Neural progenitor cell (in vitro differentiated cells): ENCODE measurements around the gene KDM2A. TPM values are rescaled to one million over a fixed set of nuclear protein-coding genes. Genes with fewer than 3 reads are reported as not detected.

Source experiments
- DNase-seq: peaks from one replicate; pipeline ENCODE4 v3.0.0-alpha.2; 2016; ENCODE audit warnings: low spot score
- H2AFZ ChIP-seq: fragments of 200-600 bp; sonication (generic); replicated peaks from 2 replicates; pipeline ENCODE4 v1.6.1; 2016; ENCODE audit warnings: antibody characterized with exemption
- H3F3A ChIP-seq: fragments of 200-600 bp; sonication (generic); 2 replicates; pipeline ENCODE4 v1.6.1; 2016; ENCODE audit warnings: antibody characterized with exemption, low read depth
- H3K27ac ChIP-seq: fragments of 200-600 bp; sonication (generic); 2 replicates; pipeline ENCODE4 v1.5.1; 2016; ENCODE audit warnings: mild to moderate bottlenecking
- H3K27me3 ChIP-seq: fragments of 200-600 bp; sonication (generic); 2 replicates; pipeline ENCODE4 v1.6.1; 2016; ENCODE audit warnings: mild to moderate bottlenecking, moderate library complexity
- H3K36me3 ChIP-seq: fragments of 200-600 bp; sonication (generic); 2 replicates; pipeline ENCODE4 v1.5.1; 2016
- H3K4me1 ChIP-seq: fragments of 200-600 bp; sonication (generic); 2 replicates; pipeline ENCODE4 v1.6.1; 2016; ENCODE audit warnings: mixed run types
- H3K4me2 ChIP-seq: fragments of 200-600 bp; sonication (generic); 2 replicates; pipeline ENCODE4 v1.6.1; 2016
- H3K4me3 ChIP-seq: fragments of 200-600 bp; sonication (generic); 2 replicates; pipeline ENCODE4 v1.5.1; 2016
- H3K79me2 ChIP-seq: fragments of 200-600 bp; sonication (generic); 2 replicates; pipeline ENCODE4 v1.6.1; 2016; ENCODE audit warnings: low read depth
- H3K9ac ChIP-seq: fragments of 200-600 bp; sonication (generic); 2 replicates; pipeline ENCODE4 v1.6.1; 2016
- H3K9me3 ChIP-seq: fragments of 200-600 bp; sonication (generic); 2 replicates; pipeline ENCODE4 v1.5.1; 2016; ENCODE audit warnings: low read depth
- H4K20me1 ChIP-seq: fragments of 200-600 bp; sonication (generic); 2 replicates; pipeline ENCODE4 v1.6.1; 2016; ENCODE audit warnings: low read depth
- H3K27ac Mint-ChIP-seq: 3 replicates; pipeline ENCODE4 v1.8.0; 2021; ENCODE audit warnings: mixed read lengths
- H3K27me3 Mint-ChIP-seq: 2 replicates; pipeline ENCODE4 v1.8.0; 2022; ENCODE audit warnings: low read depth, mild to moderate bottlenecking, inconsistent platforms, moderate library complexity, mixed read lengths; ENCODE audit not compliant: insufficient read depth
- H3K36me3 Mint-ChIP-seq: 3 replicates; pipeline ENCODE4 v1.8.0; 2021; ENCODE audit warnings: mixed read lengths
- H3K4me1 Mint-ChIP-seq: 3 replicates; pipeline ENCODE4 v1.8.0; 2021; ENCODE audit warnings: mixed read lengths
- H3K4me3 Mint-ChIP-seq: 3 replicates; pipeline ENCODE4 v1.8.0; 2021; ENCODE audit warnings: mild to moderate bottlenecking, moderate library complexity, mixed read lengths
- H3K9me3 Mint-ChIP-seq: 3 replicates; pipeline ENCODE4 v1.8.0; 2020; ENCODE audit warnings: mixed read lengths
- EZH2 ChIP-seq: fragments of 200-600 bp; sonication (generic); IDR thresholded peaks from 2 replicates; pipeline ENCODE4 v1.6.1; 2017; ENCODE audit warnings: antibody characterized with exemption, mild to moderate bottlenecking, moderate library complexity
- EZH2phosphoT487 ChIP-seq: fragments of 200-600 bp; sonication (generic); IDR thresholded peaks from 2 replicates; pipeline ENCODE4 v1.6.1; 2017; ENCODE audit warnings: antibody characterized with exemption
- total RNA-seq: library from RNA; depleted of rRNA; stranded (reverse); fragments of >200 nt; gene quantifications from 2 replicates; pipeline ENCODE4 v1.2.3, GENCODE V29; 2015; ENCODE audit warnings: low replicate concordance
- TF ChIP-seq, protein P1 (sequence below): fragments of 200-600 bp; sonication (generic); IDR thresholded peaks from 2 replicates; pipeline ENCODE4 v1.5.1; 2017; ENCODE audit warnings: antibody characterized with exemption, mild to moderate bottlenecking

Gene KDM2A
- total RNA-seq, 1 donor from 2014 or later: 49.5 TPM

DNA sequence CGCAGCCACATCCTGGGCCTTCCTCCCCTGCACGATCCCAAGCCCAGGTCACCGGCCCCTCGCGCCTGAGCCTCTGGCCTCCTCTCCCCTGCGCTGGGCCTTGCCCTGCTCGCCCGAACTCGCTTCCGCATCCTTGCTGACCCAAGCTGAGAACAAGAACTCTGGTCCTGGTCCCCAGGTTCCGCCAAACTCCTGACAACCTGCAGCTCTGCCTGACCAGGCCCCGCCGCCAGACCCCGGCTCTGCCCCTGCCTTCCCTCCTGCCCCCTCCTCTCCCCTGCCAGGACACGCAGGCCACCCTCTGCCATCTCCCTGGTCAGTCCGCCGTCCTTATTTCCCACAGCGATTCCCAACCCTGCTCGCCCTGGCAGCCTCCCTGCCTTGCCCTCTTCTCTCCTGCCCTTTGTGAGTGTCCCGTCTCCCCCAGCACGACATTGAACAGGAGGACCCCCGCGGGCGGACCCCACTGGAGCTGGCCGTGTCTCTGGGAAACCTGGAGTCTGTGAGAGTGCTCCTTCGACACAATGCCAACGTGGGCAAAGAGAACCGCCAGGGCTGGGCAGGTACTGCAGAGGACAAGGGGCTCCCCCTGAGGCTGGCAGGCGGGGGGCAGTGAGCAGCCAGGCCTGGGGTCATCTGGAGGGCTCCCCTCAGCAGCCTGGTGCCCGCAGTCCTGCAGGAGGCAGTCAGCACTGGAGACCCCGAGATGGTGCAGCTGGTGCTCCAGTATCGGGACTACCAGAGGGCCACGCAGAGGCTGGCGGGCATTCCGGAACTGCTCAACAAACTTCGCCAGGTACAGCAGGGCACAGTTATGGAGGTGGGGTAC is 170.8 kb downstream of the KDM2A start:
- Histone ChIP-seq H3K9me3 (no peaks in the 10 kb centered on the region), H3K27me3 (no peaks in the 10 kb centered on the region), H3K4me2 (peak overlapping the region; percentile 99), H3K9ac (peak overlapping the region; percentile 70), H2AFZ (peak overlapping the region; percentile 7), H3K79me2 (peaks cover 15% of the 10 kb centered on the region), H3K4me3 (peak overlapping the region; percentile 68), H3K4me1 (peaks cover 11% of the 10 kb centered on the region), H3F3A (peaks cover 21% of the 10 kb centered on the region), H3K36me3 (no peaks in the 10 kb centered on the region), H3K27ac (no peak overlapping the region), H4K20me1 (no peaks in the 10 kb centered on the region)
- Mint-ChIP-seq H3K4me1 (peaks cover 17% of the 10 kb centered on the region), H3K36me3 (peaks cover 20% of the 10 kb centered on the region), H3K27ac (peak overlapping the region; percentile 83), H3K27me3 (peaks cover 9% of the 10 kb centered on the region), H3K9me3 (peaks cover 5% of the 10 kb centered on the region), H3K4me3 (peak overlapping the region; percentile 95)
- TF ChIP-seq, protein P1, sequence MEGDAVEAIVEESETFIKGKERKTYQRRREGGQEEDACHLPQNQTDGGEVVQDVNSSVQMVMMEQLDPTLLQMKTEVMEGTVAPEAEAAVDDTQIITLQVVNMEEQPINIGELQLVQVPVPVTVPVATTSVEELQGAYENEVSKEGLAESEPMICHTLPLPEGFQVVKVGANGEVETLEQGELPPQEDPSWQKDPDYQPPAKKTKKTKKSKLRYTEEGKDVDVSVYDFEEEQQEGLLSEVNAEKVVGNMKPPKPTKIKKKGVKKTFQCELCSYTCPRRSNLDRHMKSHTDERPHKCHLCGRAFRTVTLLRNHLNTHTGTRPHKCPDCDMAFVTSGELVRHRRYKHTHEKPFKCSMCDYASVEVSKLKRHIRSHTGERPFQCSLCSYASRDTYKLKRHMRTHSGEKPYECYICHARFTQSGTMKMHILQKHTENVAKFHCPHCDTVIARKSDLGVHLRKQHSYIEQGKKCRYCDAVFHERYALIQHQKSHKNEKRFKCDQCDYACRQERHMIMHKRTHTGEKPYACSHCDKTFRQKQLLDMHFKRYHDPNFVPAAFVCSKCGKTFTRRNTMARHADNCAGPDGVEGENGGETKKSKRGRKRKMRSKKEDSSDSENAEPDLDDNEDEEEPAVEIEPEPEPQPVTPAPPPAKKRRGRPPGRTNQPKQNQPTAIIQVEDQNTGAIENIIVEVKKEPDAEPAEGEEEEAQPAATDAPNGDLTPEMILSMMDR: no peak
- TF ChIP-seq EZH2phosphoT487 (no peak), EZH2 (no peak)
- DNase-seq: peak; percentile 63

DNA sequence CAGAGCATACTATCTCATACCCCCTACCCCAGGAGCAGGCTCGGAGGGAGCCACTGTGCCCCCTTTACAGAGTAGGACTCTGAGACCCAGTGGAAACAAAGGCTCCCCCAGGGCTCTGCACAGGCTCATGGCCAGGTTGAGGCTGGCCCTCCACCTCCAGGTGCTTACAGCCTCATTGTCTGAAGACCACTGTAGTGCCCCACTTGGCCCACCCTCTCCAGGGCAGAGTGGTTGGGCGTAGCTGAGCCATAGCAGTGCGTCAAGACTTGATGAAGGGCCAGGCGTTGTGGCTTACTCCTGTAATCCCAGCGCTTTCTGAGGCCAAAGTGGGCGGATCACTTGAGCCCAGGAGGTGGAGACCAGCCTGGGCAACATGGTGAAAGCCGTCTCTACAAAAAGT is 171.7 kb downstream of the KDM2A start:
- Histone ChIP-seq H3F3A (peaks cover 21% of the 10 kb centered on the region), H3K4me2 (peak overlapping the region; percentile 99), H3K27ac (no peak overlapping the region), H3K27me3 (no peaks in the 10 kb centered on the region), H3K9ac (no peak overlapping the region), H3K36me3 (no peaks in the 10 kb centered on the region), H3K4me3 (no peak overlapping the region), H3K9me3 (no peaks in the 10 kb centered on the region), H4K20me1 (no peaks in the 10 kb centered on the region), H3K79me2 (peaks cover 15% of the 10 kb centered on the region), H2AFZ (no peak overlapping the region), H3K4me1 (peaks cover 11% of the 10 kb centered on the region)
- peaks cover 27% of the 10 kb centered on the region for H3K36me3 Mint-ChIP-seq
- peak overlapping the region; percentile 95 for H3K4me3 Mint-ChIP-seq
- DNase-seq: no peak
- peaks cover 17% of the 10 kb centered on the region for H3K4me1 Mint-ChIP-seq
- H3K27ac Mint-ChIP-seq: no peak overlapping the region
- H3K9me3 Mint-ChIP-seq: peaks cover 9% of the 10 kb centered on the region
- TF ChIP-seq EZH2phosphoT487: no peak
- TF ChIP-seq, protein P1: no peak
- no peak for TF ChIP-seq EZH2
- H3K27me3 Mint-ChIP-seq: peaks cover 9% of the 10 kb centered on the region

DNA sequence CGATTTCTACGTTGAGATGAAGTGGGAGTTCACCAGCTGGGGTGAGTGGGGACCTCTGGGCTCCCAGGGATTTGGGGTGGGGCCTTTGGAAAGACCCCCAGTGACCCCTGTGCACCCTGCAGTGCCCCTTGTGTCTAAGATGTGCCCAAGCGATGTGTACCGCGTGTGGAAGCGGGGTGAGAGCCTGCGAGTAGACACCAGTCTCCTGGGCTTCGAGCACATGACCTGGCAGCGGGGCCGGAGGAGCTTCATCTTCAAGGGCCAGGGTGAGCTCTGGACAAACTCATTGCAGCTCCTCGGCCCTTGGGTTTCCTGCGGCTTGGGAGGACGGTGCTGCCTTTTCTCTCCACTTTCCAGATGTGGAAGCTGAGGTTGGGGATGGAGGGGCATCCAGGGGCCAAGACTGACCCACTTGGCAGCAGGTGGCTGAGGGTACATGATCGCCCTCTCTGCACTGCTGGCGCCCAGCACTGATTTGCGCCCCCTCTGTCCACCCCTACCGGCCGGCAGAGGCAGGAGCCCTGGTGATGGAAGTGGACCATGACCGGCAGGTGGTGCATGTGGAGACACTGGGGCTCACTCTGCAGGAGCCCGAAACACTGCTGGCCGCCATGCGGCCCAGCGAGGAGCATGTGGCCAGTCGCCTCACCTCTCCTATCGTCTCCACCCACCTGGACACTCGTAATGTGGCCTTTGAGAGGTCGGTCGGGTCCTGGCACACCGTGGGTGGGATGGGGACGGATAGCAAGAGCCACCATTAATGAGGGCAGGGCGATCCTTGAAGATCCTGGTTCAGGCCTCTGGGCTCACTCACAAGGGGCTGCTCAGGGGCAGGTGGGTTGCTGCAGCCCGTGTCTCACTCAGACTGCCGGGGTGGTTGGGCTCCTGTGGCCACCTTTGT is 172.7 kb downstream of the KDM2A start:
- Histone ChIP-seq H3K9ac (no peak overlapping the region), H2AFZ (no peak overlapping the region), H3K27me3 (no peaks in the 10 kb centered on the region), H3K27ac (no peak overlapping the region), H3K79me2 (peaks cover 15% of the 10 kb centered on the region), H3F3A (peaks cover 21% of the 10 kb centered on the region), H3K4me1 (peaks cover 11% of the 10 kb centered on the region), H3K36me3 (no peaks in the 10 kb centered on the region), H3K4me2 (no peak overlapping the region), H3K9me3 (no peaks in the 10 kb centered on the region), H4K20me1 (no peaks in the 10 kb centered on the region), H3K4me3 (no peak overlapping the region)
- Mint-ChIP-seq H3K9me3 (peaks cover 16% of the 10 kb centered on the region), H3K4me3 (peak overlapping the region; percentile 95), H3K36me3 (peaks cover 35% of the 10 kb centered on the region), H3K4me1 (peaks cover 17% of the 10 kb centered on the region), H3K27me3 (peaks cover 9% of the 10 kb centered on the region), H3K27ac (no peak overlapping the region)
- DNase-seq: no peak
- TF ChIP-seq EZH2 (no peak), EZH2phosphoT487 (no peak)
- TF ChIP-seq, protein P1: no peak
